ENCODE measurements around the gene KMT2D. TPM values are rescaled to one million over a fixed set of nuclear protein-coding genes. Genes with fewer than 3 reads are reported as not detected.
"Not testable (repeated sequence)": the region's sequence is repeated elsewhere in the genome, so short reads cannot be mapped to it uniquely, and the experiment has no call there.

KMT2D gene
- total RNA-seq, 2 donors from 2014 or later, result 44.1 to 47.4 TPM

- DNase-seq, result no peak
- intact Hi-C loops (cut with DNase I), result no loop called here
- ATAC-seq, result no peak
These were observed 30.7 kb upstream of the KMT2D start for GRCh38 chr12:49091056-49091835.

- DNase-seq (peak; percentile 66), ATAC-seq (peak; percentile 3 to 12)
- intact Hi-C loops (cut with DNase I), result loop anchor here (2.0 to 10.0 kb wide), 3 partner anchors 31 to 145 kb away; no protein-coding TSS in a partner anchor
These were observed 29.5 kb upstream of the KMT2D start for GRCh38 chr12:49089821-49090773.

GRCh38 chr12:49088932-49089330 is 28.3 kb upstream of the KMT2D start:
- DNase-seq, result no peak
- intact Hi-C loops (cut with DNase I), result loop anchor here (2.0 to 10.0 kb wide), 3 partner anchors 32 to 146 kb away; no protein-coding TSS in a partner anchor
- no peak for ATAC-seq

- peak; percentile 80 for DNase-seq
- intact Hi-C loops (cut with DNase I), result loop anchor here (2.0 to 10.0 kb wide), 3 partner anchors 32 to 146 kb away; no protein-coding TSS in a partner anchor
- ATAC-seq, result peak; percentile 88 to 95
These were observed 27.7 kb upstream of the KMT2D start for GRCh38 chr12:49088150-49088931.

GRCh38 chr12:49086116-49086515 is 25.5 kb upstream of the KMT2D start:
- no peak for ATAC-seq
- intact Hi-C loops (cut with DNase I), result loop anchor here (2.0 to 10.0 kb wide), 3 partner anchors 36 to 149 kb away; no protein-coding TSS in a partner anchor

GRCh38 chr12:49084438-49084837 is 23.8 kb upstream of the KMT2D start:
- no peak for DNase-seq
- ATAC-seq, result no peak
- intact Hi-C loops (cut with DNase I), result loop anchor here in 1 of 2 donors (10.0 kb wide), 1 partner anchor 150 kb away; no protein-coding TSS in a partner anchor

More at GRCh38 chr12:49086116-49086515, 25.5 kb upstream of the KMT2D start:
- no peak for DNase-seq

- DNase-seq (no peak), ATAC-seq (no peak)
- intact Hi-C loops (cut with DNase I), result loop anchor here in 1 of 2 donors (10.0 kb wide), 1 partner anchor 155 kb away; no protein-coding TSS in a partner anchor
These were observed 19.2 kb upstream of the KMT2D start for GRCh38 chr12:49079793-49080192.

GRCh38 chr12:49070971-49071370 is 10.4 kb upstream of the KMT2D start:
- no peak for DNase-seq
- ATAC-seq, result no peak
- intact Hi-C loops (cut with DNase I), result no loop called here

GRCh38 chr12:49069507-49070346 is 9.1 kb upstream of the KMT2D start, which contains the start of gene RHEBL1:
Gene RHEBL1 (minus strand): TSS chr12:49069979. CDS start chr12:49069785, 194 bp downstream.
- intact Hi-C loops (cut with DNase I), result loop anchor here (5.0 to 10.0 kb wide), 2 partner anchors 53 to 55 kb away; no protein-coding TSS in a partner anchor
- DNase-seq, result peak; percentile 99
- peak; percentile 100 for ATAC-seq

- DNase-seq (no peak), ATAC-seq (no peak)
- intact Hi-C loops (cut with DNase I), result loop anchor here (5.0 to 10.0 kb wide), 2 partner anchors 53 to 56 kb away; no protein-coding TSS in a partner anchor
These were observed 8.4 kb upstream of the KMT2D start for GRCh38 chr12:49068879-49069506.

- DNase-seq (no peak), ATAC-seq (no peak)
- intact Hi-C loops (cut with DNase I), result loop anchor here (5.0 to 10.0 kb wide), 2 partner anchors 56 to 59 kb away; no protein-coding TSS in a partner anchor
These were observed 5.5 kb upstream of the KMT2D start for GRCh38 chr12:49066120-49066519.

- ATAC-seq, result no peak
- intact Hi-C loops (cut with DNase I), result loop anchor here (5.0 to 10.0 kb wide), 3 partner anchors 58 to 173 kb away; no protein-coding TSS in a partner anchor
These were observed 4.2 kb upstream of the KMT2D start for GRCh38 chr12:49064767-49065152.

GRCh38 chr12:49061916-49062315 is 1.3 kb upstream of the KMT2D start:
- not testable (repeated sequence) for DNase-seq, ATAC-seq
- intact Hi-C loops (cut with DNase I), result loop anchor here (5.0 to 10.0 kb wide), 2 partner anchors 63 to 175 kb away; no protein-coding TSS in a partner anchor

More at GRCh38 chr12:49064767-49065152, 4.2 kb upstream of the KMT2D start:
- no peak for DNase-seq

GRCh38 chr12:49061157-49061650 is 610 bp upstream of the KMT2D start:
- ATAC-seq (no peak), DNase-seq (no peak)
- intact Hi-C loops (cut with DNase I), result loop anchor here (5.0 to 10.0 kb wide), 2 partner anchors 64 to 176 kb away; no protein-coding TSS in a partner anchor

GRCh38 chr12:49059299-49060171 is 1.1 kb downstream of the KMT2D start:
- peak; percentile 2 to 7 for ATAC-seq

GRCh38 chr12:49059045-49059298 is 1.6 kb downstream of the KMT2D start:
- DNase-seq (no peak), ATAC-seq (no peak)
- intact Hi-C loops (cut with DNase I), result no loop called here

More at GRCh38 chr12:49059299-49060171, 1.1 kb downstream of the KMT2D start:
- DNase-seq, result no peak
- intact Hi-C loops (cut with DNase I), result loop anchor here (5.0 to 10.0 kb wide), 2 partner anchors 65 to 178 kb away; no protein-coding TSS in a partner anchor

Data from left cardiac atrium (tissue), 4 donors.